Fibroblast of peridontal ligament (primary cell): ENCODE data around the gene RRP36.

Experiments
- DNase-seq: peaks from one replicate; pipeline ENCODE4 v3.0.0-alpha.2; 2010; ENCODE audit errors: extremely low read depth

The RRP36 gene

DNA sequence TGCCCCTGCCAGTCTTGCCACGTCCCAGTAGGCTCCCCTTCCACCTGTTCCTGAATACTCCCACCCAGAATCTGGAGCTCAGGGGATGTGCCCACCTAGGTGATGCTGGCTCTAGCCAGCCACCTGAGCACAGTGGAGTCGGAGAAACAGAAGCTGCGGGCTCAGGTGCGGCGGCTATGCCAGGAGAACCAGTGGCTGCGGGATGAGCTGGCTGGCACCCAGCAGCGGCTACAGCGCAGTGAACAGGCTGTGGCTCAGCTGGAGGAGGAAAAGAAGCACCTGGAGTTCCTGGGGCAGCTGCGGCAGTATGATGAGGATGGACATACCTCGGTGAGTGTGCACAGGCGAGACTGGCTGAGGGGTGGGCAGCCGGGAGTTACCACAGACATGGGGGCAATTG is 41.4 kb downstream of the RRP36 start:
- no peak for DNase-seq

DNA sequence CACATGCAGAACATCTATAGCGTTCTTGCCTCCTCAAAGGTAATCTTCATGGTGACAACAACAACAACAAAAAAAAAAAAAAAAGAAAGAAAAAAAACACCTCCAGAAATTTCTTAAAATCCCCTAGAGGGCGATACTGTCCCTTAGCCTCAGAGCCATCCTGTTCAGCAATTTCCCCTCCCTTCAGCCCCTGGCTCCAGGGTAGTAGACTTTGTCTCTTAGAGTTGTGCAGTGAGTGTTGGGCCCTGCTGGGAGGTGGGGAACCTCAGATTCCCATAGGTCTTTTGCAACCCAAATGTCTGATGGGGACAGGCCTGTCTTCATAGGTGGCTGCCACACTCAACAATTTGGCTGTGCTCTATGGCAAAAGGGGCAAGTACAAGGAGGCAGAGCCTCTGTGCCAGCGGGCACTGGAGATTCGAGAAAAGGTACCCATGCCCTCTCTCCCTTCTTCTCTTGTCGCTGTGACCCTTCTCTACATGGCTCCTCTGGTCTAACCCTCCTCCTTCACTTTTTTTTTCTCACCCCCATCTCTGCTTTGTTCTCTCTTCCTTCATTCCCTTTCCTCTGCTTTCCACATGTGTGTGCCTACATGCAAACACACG is 48.7 kb downstream of the RRP36 start:
- peak; percentile 80 for DNase-seq

DNA sequence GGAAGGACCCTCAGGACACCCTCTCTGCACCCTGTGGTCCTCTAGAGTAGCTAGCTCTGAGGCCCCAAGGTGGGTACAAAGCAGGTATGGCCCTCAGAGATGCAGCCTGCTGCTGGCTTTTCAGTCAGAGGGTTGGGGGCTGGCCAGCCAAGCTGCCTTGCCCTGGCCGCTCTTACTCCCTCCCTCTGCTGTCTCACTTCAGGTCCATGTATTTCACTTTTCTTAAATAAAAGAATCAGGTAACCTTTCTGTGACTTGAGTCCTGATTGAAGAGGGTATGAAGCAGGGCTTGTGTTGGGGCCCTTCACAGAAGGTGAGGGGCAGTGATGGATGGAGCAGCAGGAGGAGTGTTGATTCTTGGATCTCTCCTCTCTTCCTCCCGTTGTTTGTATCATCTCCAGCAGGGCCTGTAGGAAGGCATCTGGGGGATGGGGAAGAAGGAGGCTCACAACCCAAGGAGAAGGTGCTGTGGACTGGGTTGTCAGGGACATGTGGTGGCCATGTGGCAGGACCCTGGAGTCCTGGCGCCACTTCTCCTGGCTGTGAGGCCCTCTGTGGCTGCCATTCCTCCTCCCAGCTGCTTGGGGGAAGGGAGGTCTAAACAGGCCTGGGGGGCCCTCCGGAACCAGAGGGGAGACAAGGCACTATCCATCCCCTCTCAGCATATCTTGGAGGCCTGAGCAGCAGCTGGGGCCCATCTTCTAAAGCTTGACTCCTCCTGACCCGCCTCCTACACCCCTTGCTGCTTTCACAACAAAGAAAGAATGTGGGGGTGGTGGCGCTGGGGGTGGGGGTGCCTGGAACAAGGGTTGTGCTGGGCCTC is 53.6 kb downstream of the RRP36 start:
- DNase-seq: peak; percentile 49

DNA sequence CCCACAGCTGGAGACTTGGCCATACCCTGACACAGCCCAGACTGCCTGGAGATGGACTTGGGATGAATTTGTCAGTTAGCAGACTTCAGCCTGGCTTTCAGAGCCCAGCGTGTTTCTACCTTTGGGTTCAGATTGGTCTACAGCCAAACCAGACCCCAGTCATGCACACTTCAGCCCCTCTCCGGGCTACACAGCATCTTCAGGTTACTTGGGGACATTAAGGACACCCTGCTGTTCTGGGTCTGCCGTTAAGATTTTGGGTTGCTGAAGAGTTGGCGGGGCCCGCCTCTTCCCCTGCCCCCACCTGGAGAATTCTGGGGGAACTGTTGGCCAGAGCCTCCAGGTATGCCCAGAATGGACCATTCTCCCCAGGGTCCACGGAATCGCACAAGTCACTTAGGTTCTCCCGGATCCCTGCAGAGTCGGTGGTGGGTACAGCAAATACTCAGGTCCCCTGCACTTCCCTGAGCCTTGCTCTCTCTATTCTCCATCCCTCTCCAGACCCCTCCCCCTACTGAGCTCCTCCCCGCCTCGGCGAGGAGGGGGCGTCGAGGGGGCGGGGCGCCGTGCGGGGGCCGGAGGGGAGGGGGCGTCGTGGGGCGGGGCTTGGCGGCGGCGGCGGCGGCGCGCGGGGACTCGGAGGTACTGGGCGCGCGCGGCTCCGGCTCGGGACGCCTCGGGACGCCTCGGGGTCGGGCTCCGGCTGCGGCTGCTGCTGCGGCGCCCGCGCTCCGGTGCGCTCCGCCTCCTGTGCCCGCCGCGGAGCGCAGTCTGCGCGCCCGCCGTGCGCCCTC is 54.4 kb downstream of the RRP36 start, which contains the start of gene PTK7:
TSS of gene PTK7 (plus strand) at position 645 of the 794 bp plus-strand sequence. CDS start 175 bp downstream, outside the sequence.
- DNase-seq: no peak

DNA sequence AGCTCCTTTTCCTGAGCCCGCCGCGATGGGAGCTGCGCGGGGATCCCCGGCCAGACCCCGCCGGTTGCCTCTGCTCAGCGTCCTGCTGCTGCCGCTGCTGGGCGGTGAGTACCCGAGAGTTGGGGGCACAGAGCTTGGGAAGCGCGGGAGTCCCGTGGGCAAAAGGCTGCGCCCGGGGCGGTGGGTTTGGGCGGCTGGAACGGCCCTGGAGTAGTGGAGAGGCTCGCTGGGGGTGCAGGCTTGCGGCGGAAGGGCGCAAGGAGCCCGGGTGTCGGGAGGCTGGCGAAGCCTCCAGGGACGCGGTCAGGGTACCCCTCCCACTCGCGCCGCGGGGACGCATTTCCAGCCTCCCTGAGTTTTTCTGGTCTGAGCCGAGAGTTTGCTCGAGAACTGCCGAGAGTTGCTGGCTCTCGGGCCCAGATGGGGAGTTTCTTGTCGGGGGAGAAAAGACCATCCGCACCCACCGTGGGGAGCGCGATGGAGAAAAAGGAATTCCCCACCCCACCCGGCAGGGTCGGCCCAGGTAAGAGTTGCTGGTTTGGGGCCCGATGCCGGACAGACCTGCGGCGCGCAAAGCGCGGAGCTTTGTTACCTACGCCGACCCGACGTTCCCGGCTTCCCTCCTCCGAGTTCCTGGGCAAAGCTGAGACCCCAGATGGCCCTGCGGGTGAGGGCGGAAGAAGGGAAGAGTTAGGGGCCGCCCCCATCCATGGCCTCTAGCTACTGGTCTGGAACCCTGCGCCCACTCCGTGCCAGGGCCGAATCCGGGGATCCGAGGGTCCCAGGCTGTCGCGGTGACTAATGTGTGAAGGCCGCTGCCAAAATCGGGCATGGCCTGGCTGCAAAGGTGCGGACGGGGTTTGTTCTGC is 55.3 kb downstream of the RRP36 start:
- no peak for DNase-seq

DNA sequence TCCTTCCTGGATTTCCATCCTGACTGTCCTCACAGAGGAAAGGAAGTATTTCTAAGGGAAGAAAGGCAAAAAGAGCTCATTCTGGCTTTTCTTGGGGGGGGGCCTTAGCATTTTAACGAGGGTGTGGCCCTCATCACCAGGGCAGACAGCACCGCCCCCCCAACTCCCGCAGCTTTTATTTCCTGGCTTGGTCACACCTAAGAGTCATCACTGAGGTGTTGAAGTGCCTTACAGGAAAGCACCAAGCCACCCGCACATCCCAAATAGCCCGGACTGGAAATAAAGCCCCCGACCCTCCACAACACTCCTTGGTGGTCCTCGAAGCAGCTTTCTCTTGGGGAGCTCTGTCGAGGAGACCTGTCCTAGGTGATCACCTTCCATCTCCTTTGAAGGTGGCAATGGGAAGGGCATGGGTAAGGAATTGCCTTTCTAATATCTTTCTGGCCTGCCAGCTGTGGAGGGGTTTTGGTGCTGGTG is 55.9 kb downstream of the RRP36 start:
- DNase-seq: no peak

DNA sequence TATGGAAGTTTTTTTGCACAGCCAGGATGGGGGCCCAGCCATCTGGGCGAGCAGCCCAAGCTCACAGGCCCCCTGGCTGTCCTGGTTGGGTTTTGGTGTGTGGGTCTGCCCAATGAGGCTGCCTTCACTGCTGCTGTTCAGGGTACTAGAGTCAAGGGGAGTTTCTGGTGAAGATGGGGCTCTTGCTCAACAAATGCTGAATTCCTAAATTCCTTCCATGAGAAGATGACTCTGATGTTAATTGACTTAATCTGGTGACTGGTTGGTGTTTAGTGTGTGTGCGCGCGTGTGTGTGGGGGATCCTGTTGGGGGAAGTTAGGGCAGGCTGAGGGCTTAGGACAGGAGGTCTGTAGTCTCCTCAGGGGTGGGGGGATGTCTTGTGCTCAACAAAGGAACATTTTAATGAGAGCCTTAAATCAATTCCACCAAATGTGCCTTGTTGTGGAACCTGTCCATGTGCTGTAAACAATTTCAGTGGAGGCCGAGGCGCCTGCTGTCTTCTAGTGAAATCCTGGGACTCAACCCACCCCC is 56.6 kb downstream of the RRP36 start:
- DNase-seq: peak; percentile 64

DNA sequence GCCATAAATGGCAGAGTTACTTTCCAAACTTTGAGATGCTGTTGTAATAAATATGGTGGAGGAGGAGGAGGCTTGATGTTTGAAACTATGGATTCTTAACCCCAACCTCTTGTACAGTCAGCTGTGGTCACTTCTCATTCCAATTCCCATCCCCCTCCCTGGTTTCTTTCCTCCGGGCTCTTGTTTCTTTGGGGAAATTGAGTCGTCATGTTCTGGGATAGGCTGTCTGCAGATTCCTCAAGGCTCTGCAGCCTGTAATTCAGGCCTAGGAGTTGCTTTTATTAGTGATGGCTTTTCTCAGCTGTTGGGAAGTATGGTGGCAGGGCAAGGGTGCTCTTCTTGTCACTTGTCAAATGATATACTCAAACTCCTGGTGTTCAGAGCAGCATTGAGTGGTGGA is 57.3 kb downstream of the RRP36 start:
- DNase-seq: peak; percentile 74
